Measurements from ENCODE around the gene ARHGEF25.
"Not testable (repeated sequence)": the region's sequence is repeated elsewhere in the genome, so short reads cannot be mapped to it uniquely, and the experiment has no call there.

The ARHGEF25 gene

GRCh38 chr12:57638096-57638495 is 26.9 kb downstream of the ARHGEF25 start:
- no peak for DNase-seq

- no peak for DNase-seq
These were observed 29.2 kb downstream of the ARHGEF25 start for GRCh38 chr12:57640175-57641042.

- DNase-seq: no peak
These were observed 30.6 kb downstream of the ARHGEF25 start for GRCh38 chr12:57641699-57642442.

GRCh38 chr12:57645990-57646658 is 34.9 kb downstream of the ARHGEF25 start:
- DNase-seq: peak; percentile 29

- DNase-seq: not testable (repeated sequence)
These were observed 35.4 kb downstream of the ARHGEF25 start for GRCh38 chr12:57646659-57647049.

GRCh38 chr12:57654042-57654441 is 42.8 kb downstream of the ARHGEF25 start:
- DNase-seq: no peak

- DNase-seq: no peak
These were observed 44.5 kb downstream of the ARHGEF25 start for GRCh38 chr12:57655541-57656240.

GRCh38 chr12:57656408-57656807 is 45.2 kb downstream of the ARHGEF25 start:
- not testable (repeated sequence) for DNase-seq

- no peak for DNase-seq
These were observed 46.5 kb downstream of the ARHGEF25 start for GRCh38 chr12:57657744-57658143.

GRCh38 chr12:57658890-57659289 is 47.7 kb downstream of the ARHGEF25 start:
- no peak for DNase-seq

- no peak for DNase-seq
These were observed 50.1 kb downstream of the ARHGEF25 start for GRCh38 chr12:57661376-57661775.

- not testable (repeated sequence) for DNase-seq
These were observed 54.0 kb downstream of the ARHGEF25 start for GRCh38 chr12:57665066-57665820.
